Measurements from ENCODE around the gene ALG12.

Gene ALG12

DNA sequence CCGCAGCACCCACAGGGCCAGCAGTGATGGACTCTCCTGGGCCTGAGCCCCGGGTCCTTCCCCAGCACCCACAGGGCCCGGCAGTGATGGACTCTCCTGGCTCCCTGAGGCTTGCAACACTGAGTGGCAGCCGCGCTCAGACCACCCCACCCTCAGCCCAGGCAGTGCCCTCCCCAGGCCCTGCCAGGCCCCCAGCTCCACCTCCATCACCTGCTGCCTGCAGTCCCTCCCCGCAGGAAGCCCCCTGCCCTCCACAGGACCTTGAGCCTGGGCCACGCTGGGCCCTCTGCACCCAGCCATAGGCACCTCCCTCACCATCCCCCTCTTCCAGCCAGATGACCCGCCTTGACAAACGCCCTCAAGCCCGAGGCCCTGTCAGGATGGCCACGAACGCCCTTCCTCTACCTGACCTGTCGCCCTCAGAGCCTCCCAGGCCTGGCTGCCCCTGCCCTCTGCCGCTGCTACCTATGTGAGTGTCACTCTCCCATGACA lies 11.4 kb downstream of the ALG12 start:
- no peak for DNase-seq (ENCODE audit: low spot score)
- CTCF ChIA-PET, result no interaction called here
- H3K27ac ChIP-seq, result no peak overlapping the region
- POLR2A ChIA-PET (ENCODE audit: low non-redundant PET), result no interaction called here
- no peak for TF ChIP-seq CTCF (conservative IDR thresholded peaks at IDR 0.05; ENCODE audit: low read depth)

GRCh38 chr22:49906071-49906798 lies 12.0 kb downstream of the ALG12 start:
- POLR2A ChIA-PET (ENCODE audit: low non-redundant PET), result no interaction called here

DNA sequence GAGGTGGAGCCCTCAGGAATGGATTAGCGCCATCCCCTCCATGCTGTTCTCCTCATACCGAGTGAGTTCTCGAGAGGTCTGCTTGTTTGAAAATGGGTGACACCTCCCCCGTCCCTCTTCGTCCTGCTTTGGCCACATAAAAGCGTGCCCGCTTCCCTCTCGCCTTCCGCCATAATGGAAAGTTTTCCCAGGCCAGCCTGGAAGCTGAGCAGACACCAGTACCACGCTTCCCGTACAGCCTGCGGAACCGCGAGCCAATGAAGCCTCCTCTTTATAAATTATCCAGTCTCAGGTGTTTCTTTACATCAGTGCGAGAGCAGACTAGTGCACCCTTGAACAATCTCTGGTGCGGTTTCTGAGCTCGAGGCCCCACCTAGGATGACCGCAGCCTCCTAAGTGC lies 12.8 kb downstream of the ALG12 start:
- DNase-seq (ENCODE audit: low spot score), result no peak
- ChIA-PET CTCF (no interaction called here), POLR2A (ENCODE audit: low non-redundant PET) (no interaction called here)
- no peak for TF ChIP-seq CTCF (conservative IDR thresholded peaks at IDR 0.05; ENCODE audit: low read depth)
- H3K27ac ChIP-seq, result no peak overlapping the region

More at GRCh38 chr22:49906071-49906798, 12.0 kb downstream of the ALG12 start:
- no peak for TF ChIP-seq CTCF (conservative IDR thresholded peaks at IDR 0.05; ENCODE audit: low read depth)
- CTCF ChIA-PET, result no interaction called here
- no peak overlapping the region for H3K27ac ChIP-seq
- DNase-seq (ENCODE audit: low spot score), result no peak

DNA sequence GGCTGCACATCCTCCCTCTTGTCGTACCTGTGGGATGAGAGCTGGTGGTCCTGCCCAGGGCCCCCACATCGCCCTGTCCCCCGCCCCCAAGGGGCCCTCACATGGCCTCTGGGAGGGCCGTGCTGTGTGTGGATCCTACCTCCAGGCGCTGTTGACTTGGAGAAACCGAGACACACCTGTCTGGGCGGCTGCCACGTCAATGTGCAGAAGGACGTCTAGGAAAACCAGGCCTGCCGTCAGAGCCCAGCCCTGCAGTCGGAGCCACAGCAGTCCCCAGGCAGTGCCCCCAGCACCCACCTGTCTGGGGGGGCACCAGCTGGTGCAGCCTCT lies 14.2 kb downstream of the ALG12 start:
- no peak for TF ChIP-seq CTCF (conservative IDR thresholded peaks at IDR 0.05; ENCODE audit: low read depth)
- ChIA-PET CTCF (no interaction called here), POLR2A (ENCODE audit: low non-redundant PET) (no interaction called here)
- no peak for DNase-seq (ENCODE audit: low spot score)
- peak overlapping the region; percentile 12 for H3K27ac ChIP-seq

DNA sequence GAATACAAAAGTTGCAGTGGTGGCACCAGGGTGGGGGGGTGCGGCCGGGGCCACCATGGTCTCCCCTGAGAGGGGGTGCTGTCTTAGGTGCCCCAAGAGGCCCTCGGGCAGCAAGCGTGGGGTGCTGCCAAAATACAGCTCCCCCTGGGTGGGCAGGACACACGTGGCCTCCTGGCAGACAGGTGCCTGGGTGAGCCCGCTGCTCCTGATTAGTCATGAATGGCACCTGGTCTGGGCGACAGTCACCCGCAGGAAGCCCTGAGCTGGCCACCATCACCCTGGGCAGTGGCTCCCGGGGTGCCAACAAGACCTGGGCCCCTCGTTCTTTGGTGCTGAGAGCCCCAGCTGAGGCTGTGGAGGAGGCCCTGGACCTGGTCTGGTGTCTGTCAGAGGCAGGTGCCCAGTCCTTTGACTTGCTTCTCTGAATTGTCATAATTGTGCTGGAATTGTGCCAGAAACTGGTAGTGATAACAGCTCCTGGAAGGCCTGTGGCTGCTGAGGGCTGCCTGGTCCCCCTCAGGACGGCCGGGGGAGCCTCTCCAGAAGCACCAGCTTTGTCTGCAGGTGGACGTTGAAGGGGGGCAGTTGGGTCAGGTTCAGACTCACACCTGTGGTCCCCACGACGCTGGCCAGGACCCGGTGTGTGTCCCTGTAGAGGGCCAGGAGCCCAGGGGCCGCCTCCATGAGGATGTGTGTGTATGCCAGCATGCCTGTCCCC lies 14.8 kb downstream of the ALG12 start:
- H3K27ac ChIP-seq, result peak overlapping the region; percentile 12
- no peak for TF ChIP-seq CTCF (conservative IDR thresholded peaks at IDR 0.05; ENCODE audit: low read depth)
- DNase-seq (ENCODE audit: low spot score), result no peak
- ChIA-PET CTCF (no interaction called here), POLR2A (ENCODE audit: low non-redundant PET) (no interaction called here)

GRCh38 chr22:49901457-49901856 lies 16.8 kb downstream of the ALG12 start:
- H3K27ac ChIP-seq, result no peak overlapping the region; the same call in 1 of the 2 replicates
- no peak for DNase-seq (ENCODE audit: low spot score)
- CTCF ChIA-PET, result no interaction called here
- TF ChIP-seq CTCF (conservative IDR thresholded peaks at IDR 0.05; ENCODE audit: low read depth), result no peak
- POLR2A ChIA-PET (ENCODE audit: low non-redundant PET), result no interaction called here
